Mucosa of descending colon (tissue), 3 donors: ENCODE data around the gene APOBEC4. TPM values are rescaled to one million over a fixed set of nuclear protein-coding genes. Genes with fewer than 3 reads are reported as not detected.

Experiments
- ATAC-seq: fragments of 200-7000 bp; cut with Tn5 transposase; one replicate; pipeline ENCODE4 v1.9.1; 2020; ENCODE audit warnings: mild to moderate bottlenecking, moderate library complexity
- DNase-seq, 3 donors: peaks; one replicate each; pipeline ENCODE4 v3.0.0-alpha.2; 2020
- H3K36me3 ChIP-seq: fragments of 200-600 bp; one replicate; pipeline ENCODE4 v1.8.0; 2021; ENCODE audit warnings: low read depth, mild to moderate bottlenecking
- H3K4me1 ChIP-seq: fragments of 200-600 bp; one replicate; pipeline ENCODE4 v1.8.0; 2021; ENCODE audit warnings: low read depth, mild to moderate bottlenecking
- H3K4me3 ChIP-seq: fragments of 200-600 bp; one replicate; pipeline ENCODE4 v1.8.0; 2021; ENCODE audit warnings: mild to moderate bottlenecking
- H3K9me3 ChIP-seq: fragments of 200-600 bp; one replicate; pipeline ENCODE4 v1.8.0; 2021; ENCODE audit warnings: mild to moderate bottlenecking
- intact Hi-C, 2 donors: fragments of 100-400 bp; cut with DNase I in 1 of 2; cut with micrococcal nuclease in 1 of 2; formaldehyde crosslinking; loops; one replicate each; pipeline versions ENCODE4 v1.11.0 to v1.11.1; 2022; cut with DNase I, micrococcal nuclease
- total RNA-seq, 3 donors: library from RNA; stranded (reverse); fragmentation: NEBNext Ultra II Directional in 2 of 3; extraction: Animal tissue kit (Norgen Biotek cat#: 25700) in 2 of 3; gene quantifications; one replicate each; pipeline versions ENCODE4 v1.2.1 to v1.2.4, GENCODE V29; 2021 to 2023
- TF ChIP-seq, protein P1 (sequence below): fragments of 200-600 bp; IDR thresholded peaks from one replicate; pipeline ENCODE4 v1.8.0; 2022; ENCODE audit warnings: antibody characterized with exemption, mild to moderate bottlenecking
- donor health status: DM: no; HTN: no; CAD: no; lungs with moderate emphysema.
- donor health status: DM: no; HTN: no; CAD: no.
- donor health status: DM: no; HTN: yes; CAD: no.

Gene APOBEC4
- total RNA-seq, 3 donors from 2014 or later, result 0.55 TPM; not detected in 2

DNA sequence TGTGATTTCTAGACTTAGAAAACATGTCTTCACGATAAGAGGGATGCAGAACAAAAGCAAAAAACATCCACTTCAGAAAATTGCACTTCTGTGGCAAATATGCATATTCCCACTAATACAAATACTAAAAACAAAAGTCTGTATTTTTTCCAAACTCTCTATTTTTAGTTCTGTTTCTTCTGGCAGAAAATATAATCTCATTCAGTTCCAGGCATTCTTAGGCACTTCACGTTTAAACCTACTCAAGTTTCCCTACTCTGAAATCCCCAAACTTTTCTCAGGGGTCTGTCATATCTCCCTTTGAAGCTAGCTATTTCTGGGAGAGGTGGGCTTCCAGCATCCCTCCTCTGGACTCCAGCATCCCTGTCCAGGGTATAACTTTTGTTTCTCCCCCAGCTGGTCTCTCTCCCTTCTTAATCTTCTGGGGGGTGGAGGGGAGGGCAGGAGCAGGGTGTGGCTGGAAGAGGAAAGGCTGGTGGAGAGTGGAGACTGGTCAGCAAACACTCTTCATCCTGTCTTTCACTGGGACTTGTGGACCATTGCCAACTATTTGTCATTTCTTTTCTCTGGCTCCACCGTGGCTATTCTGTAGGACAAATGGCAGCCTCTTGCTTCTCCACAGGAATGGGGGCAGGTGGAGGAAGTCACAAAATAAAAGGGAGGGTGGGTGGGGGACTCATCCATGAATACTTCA, 43.2 kb downstream of the APOBEC4 start:
- TF ChIP-seq, protein P1, sequence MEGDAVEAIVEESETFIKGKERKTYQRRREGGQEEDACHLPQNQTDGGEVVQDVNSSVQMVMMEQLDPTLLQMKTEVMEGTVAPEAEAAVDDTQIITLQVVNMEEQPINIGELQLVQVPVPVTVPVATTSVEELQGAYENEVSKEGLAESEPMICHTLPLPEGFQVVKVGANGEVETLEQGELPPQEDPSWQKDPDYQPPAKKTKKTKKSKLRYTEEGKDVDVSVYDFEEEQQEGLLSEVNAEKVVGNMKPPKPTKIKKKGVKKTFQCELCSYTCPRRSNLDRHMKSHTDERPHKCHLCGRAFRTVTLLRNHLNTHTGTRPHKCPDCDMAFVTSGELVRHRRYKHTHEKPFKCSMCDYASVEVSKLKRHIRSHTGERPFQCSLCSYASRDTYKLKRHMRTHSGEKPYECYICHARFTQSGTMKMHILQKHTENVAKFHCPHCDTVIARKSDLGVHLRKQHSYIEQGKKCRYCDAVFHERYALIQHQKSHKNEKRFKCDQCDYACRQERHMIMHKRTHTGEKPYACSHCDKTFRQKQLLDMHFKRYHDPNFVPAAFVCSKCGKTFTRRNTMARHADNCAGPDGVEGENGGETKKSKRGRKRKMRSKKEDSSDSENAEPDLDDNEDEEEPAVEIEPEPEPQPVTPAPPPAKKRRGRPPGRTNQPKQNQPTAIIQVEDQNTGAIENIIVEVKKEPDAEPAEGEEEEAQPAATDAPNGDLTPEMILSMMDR, result no peak
- peak; percentile 27 for ATAC-seq

DNA sequence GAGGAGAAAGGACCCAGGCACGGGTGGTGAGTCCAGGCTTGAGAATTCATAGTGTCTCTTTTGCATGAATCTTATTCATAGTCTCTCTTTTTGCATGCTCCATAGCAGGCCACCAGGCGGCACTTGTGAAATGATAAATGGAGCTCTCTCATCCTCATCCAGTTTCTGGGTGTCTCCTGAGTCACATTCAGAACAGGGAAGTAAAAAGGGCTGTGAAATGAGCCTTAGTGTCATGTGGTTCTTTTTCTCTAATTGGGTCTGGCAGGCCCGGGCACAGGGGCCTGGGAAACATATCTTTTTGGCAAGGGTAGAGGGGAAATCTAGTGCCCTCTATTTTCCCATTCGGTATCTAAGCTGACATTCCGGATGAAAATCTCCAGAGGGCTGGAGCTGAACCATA, 43.8 kb downstream of the APOBEC4 start:
- DNase-seq, result peak in 2 of 3 donors; percentile 38 to 48
- no peaks in the 10 kb centered on the region for H3K36me3 ChIP-seq
- H3K4me3 ChIP-seq, result no peak overlapping the region
- no peaks in the 10 kb centered on the region for H3K9me3 ChIP-seq
- ATAC-seq, result peak; percentile 88
- TF ChIP-seq, protein P1, result no peak
- intact Hi-C loops, result no loop called here
- no peaks in the 10 kb centered on the region for H3K4me1 ChIP-seq

More for the DNA sequence above, 43.2 kb downstream of the APOBEC4 start:
- Histone ChIP-seq H3K9me3 (no peaks in the 10 kb centered on the region), H3K36me3 (no peaks in the 10 kb centered on the region), H3K4me1 (no peaks in the 10 kb centered on the region), H3K4me3 (no peak overlapping the region)
- DNase-seq, result no peak
- intact Hi-C loops, result no loop called here

DNA sequence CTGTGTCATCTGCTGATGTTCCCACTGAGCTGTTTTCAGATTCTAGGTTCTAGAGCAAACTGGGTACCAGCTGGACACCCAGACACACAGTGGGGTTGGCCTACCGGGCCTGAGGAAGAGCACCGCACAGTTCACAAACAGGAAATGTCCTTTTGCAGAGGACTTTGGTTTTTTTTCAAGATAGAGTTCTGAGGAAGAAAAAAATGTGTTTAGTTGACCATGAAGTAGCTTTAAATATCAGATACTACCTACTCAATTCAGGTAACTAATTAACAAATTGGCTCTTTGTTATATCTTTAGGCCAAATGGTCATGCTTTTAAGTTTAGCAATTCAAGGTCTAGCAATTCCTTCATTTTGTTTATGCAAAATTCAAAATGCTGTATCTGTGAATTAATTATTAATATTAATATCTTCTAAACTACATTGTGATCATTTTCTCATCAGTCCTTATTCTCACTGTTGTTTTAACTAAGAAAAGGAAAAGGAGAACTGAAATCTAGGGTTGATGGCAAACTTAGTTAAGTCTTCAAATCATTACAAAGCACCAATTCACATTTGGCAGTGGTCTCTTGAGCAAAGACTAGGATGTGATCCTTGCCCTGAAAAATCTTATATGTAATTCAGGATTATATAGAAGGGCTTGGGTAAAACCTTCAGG, 45.7 kb downstream of the APOBEC4 start:
- Histone ChIP-seq H3K4me1 (no peaks in the 10 kb centered on the region), H3K9me3 (no peaks in the 10 kb centered on the region), H3K36me3 (no peaks in the 10 kb centered on the region), H3K4me3 (no peak overlapping the region)
- DNase-seq (no peak), ATAC-seq (no peak)
- TF ChIP-seq, protein P1, result no peak
- intact Hi-C loops, result no loop called here

DNA sequence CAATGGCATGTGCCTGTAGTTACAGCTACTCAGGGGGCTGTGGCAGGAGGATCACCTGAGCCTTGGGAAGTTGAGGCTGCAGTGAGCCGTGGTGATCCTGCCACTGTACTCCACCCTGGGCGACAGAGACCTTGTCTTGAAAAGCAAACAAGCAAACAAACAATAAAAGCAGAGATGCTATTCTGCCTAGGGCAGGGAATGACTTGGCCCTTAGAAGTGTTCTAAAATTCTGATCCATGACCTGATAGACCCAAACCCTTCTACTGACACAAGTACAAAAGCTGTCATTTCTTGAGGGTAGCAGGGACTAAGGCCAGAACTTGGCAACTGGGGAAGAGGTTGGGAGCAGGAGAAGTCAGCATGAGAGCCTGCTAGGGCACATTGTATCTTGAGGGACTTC, 47.2 kb downstream of the APOBEC4 start:
- ATAC-seq, result no peak
- intact Hi-C loops, result no loop called here
- TF ChIP-seq, protein P1, result no peak

DNA sequence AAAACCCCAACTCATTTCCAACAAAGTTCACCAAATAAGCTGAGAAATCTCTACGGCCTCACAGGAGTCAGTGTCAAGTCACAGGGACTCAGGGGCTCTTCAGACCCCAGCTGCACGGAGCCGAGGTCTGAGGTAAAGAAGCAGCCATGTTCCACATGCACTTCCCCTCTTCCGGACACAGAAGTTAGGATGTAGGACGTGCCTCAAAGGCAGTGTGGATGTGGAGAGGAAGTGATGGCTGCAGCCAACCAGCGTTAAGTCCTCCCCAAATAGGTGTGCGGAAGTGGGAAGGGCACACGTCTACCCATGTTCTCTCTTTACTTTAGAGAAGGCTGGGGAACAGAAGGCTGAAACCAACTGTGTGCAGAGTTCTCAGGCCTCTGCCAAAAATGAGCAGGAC, 48.3 kb downstream of the APOBEC4 start:
- intact Hi-C loops, result no loop called here
- Histone ChIP-seq H3K4me3 (no peak overlapping the region), H3K4me1 (no peaks in the 10 kb centered on the region), H3K36me3 (no peaks in the 10 kb centered on the region), H3K9me3 (no peaks in the 10 kb centered on the region)
- TF ChIP-seq, protein P1, result no peak
- peak; percentile 17 for ATAC-seq
- DNase-seq, result no peak

More for the DNA sequence above, 47.2 kb downstream of the APOBEC4 start:
- Histone ChIP-seq H3K4me3 (no peak overlapping the region), H3K4me1 (no peaks in the 10 kb centered on the region), H3K36me3 (no peaks in the 10 kb centered on the region), H3K9me3 (no peaks in the 10 kb centered on the region)
- DNase-seq, result no peak
